Measurements from ENCODE around the gene ZNF480.

Gene ZNF480

DNA sequence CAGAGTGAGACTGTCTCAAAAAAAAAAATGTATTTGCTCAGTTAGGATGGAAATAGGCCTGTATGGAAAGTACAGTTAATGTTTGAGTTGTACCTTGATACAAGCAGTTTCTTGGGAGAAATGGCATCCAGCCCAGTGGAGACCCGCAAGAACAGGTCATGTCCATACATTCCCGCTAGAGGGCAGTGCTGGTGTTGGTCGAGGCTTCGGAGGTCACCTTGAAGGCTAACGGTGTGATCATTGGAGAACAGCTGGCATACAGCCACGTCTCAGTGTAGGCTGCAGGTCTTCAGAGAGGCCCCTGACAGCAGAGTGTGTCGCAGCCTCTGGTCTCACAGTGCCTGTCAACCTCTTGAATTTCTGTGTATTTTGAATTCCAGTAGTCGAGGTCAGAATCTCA is 46.6 kb downstream of the ZNF480 start:
- H3K36me3 ChIP-seq (replicated peaks): no peaks in the 10 kb centered on the region
- DNase-seq: peak; percentile 2
- in situ Hi-C loops (cut with HindIII; ENCODE audit: low pct_ligation_motif_present, low sequenced_read_pairs): no loop called here
- no peak overlapping the region for H3K27ac ChIP-seq
- no peaks in the 10 kb centered on the region for H3K27me3 ChIP-seq (replicated peaks)
- H3K4me3 ChIP-seq (ENCODE audit: low read depth, low read length): no peak overlapping the region
- TF ChIP-seq, protein P1, sequence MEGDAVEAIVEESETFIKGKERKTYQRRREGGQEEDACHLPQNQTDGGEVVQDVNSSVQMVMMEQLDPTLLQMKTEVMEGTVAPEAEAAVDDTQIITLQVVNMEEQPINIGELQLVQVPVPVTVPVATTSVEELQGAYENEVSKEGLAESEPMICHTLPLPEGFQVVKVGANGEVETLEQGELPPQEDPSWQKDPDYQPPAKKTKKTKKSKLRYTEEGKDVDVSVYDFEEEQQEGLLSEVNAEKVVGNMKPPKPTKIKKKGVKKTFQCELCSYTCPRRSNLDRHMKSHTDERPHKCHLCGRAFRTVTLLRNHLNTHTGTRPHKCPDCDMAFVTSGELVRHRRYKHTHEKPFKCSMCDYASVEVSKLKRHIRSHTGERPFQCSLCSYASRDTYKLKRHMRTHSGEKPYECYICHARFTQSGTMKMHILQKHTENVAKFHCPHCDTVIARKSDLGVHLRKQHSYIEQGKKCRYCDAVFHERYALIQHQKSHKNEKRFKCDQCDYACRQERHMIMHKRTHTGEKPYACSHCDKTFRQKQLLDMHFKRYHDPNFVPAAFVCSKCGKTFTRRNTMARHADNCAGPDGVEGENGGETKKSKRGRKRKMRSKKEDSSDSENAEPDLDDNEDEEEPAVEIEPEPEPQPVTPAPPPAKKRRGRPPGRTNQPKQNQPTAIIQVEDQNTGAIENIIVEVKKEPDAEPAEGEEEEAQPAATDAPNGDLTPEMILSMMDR (IDR thresholded peaks at IDR 0.05; ENCODE audit: low read depth, low read length, missing control alignments): peak; percentile 56

GRCh38 chr19:52345162-52345561 is 48.2 kb downstream of the ZNF480 start:
- TF ChIP-seq, protein P1 (IDR thresholded peaks at IDR 0.05; ENCODE audit: low read depth, low read length, missing control alignments): no peak
- H3K36me3 ChIP-seq (replicated peaks): no peaks in the 10 kb centered on the region
- H3K27me3 ChIP-seq (replicated peaks): no peaks in the 10 kb centered on the region
- no peak overlapping the region for H3K27ac ChIP-seq
- in situ Hi-C loops (cut with HindIII; ENCODE audit: low pct_ligation_motif_present, low sequenced_read_pairs): no loop called here
- DNase-seq: no peak
- H3K4me3 ChIP-seq (ENCODE audit: low read depth, low read length): no peak overlapping the region

- Histone ChIP-seq H3K27me3 (replicated peaks) (no peaks in the 10 kb centered on the region), H3K4me3 (ENCODE audit: low read depth, low read length) (no peak overlapping the region), H3K27ac (no peak overlapping the region), H3K36me3 (replicated peaks) (no peaks in the 10 kb centered on the region)
- TF ChIP-seq, protein P1 (IDR thresholded peaks at IDR 0.05; ENCODE audit: low read depth, low read length, missing control alignments): peak; percentile 6
- no peak for DNase-seq
- in situ Hi-C loops (cut with HindIII; ENCODE audit: low pct_ligation_motif_present, low sequenced_read_pairs): no loop called here
Measured at GRCh38 chr19:52351512-52351911, 54.5 kb downstream of the ZNF480 start.

DNA sequence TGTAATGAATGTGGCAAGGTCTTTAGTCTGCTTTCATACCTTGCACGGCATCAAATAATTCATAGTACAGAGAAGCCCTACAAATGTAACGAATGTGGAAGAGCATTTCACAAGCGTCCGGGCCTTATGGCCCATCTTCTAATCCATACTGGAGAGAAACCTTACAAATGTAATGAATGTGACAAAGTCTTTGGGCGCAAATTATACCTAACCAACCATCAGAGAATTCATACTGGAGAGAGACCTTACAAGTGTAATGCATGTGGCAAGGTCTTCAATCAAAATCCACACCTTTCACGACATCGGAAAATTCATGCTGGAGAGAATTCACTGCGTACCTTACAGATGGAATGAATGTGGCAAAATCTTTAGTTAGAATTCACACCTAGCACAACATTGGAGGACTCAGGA is 69.5 kb downstream of the ZNF480 start:
- in situ Hi-C loops (cut with HindIII; ENCODE audit: low pct_ligation_motif_present, low sequenced_read_pairs): no loop called here
- no peaks in the 10 kb centered on the region for H3K36me3 ChIP-seq (replicated peaks)
- DNase-seq: no peak
- no peaks in the 10 kb centered on the region for H3K27me3 ChIP-seq (replicated peaks)
- TF ChIP-seq, protein P1 (IDR thresholded peaks at IDR 0.05; ENCODE audit: low read depth, low read length, missing control alignments): no peak
- no peak overlapping the region for H3K4me3 ChIP-seq (ENCODE audit: low read depth, low read length)
- H3K27ac ChIP-seq: no peak overlapping the region

DNA sequence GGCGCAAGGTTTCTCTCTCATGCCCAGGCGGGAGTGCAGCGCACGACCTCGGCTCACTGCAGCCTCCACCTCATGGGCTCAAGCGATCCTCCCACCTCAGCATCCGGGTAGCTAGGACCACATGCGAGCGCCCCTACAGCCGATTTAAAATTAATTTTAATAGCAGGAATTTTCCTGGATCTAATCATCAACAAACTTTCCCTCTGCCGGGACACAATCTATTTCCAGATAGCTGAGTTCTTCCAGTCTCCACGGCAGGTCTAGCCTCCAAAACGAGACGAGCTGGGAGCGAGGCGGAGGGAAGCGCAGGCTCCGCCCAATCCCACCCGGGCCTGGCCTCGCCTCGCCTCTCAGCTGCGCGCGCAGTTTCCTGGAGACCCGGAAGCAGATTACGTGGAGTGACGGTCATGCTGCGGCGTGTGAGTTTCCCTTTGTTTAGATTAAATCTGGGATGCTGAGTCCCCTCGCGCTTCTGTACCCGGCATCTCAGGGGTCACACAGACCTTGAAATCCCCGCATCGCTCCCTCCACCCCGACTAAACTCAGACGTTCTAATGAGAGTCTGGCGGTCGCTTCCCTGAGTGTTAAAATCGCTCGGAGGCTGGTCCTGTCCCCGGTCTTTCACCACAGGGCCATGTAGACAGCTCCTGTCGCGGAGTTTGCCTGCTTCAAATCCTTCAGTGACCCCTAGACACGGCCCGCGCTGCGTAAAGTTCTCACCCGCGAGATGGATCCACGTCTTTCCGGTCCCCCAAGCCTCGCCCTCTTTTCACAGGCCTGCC is 72.8 kb downstream of the ZNF480 start, which contains the start of gene ZNF880:
Gene ZNF880, plus strand, starts transcription at position 365 of the 782 bp plus-strand sequence. Its CDS starts 43 bp downstream, at position 408.
- TF ChIP-seq, protein P1 (IDR thresholded peaks at IDR 0.05; ENCODE audit: low read depth, low read length, missing control alignments): no peak
- peak; percentile 87 for DNase-seq
- peak within 1 kb of the TSS; percentile 88 for H3K4me3 ChIP-seq (ENCODE audit: low read depth, low read length)
- peak within 1 kb of the TSS; percentile 98 for H3K27ac ChIP-seq
- H3K27me3 ChIP-seq (replicated peaks): no peaks in the 10 kb centered on the region
- in situ Hi-C loops (cut with HindIII; ENCODE audit: low pct_ligation_motif_present, low sequenced_read_pairs): no loop called here
- peaks cover 10% of the 10 kb centered on the region for H3K36me3 ChIP-seq (replicated peaks)

All from brain microvascular endothelial cell (primary cell).